OCI-LY7 (cell line): ENCODE measurements around the gene NOVA1. TPM values are rescaled to one million over a fixed set of nuclear protein-coding genes. Genes with fewer than 3 reads are reported as not detected.

Experiments
- BruUV-seq: library from RNA; stranded (reverse); fragments of 400-500 nt; replicated peaks from 2 replicates; lab custom pipeline; 2021; lab: Mats Ljungman, UMichigan
- CTCF ChIA-PET: fragments of 300-600 bp; sonication (Branson Sonifier 250); formaldehyde crosslinking; loops from one replicate; lab custom pipeline; 2022; ENCODE audit warnings: antibody characterized with exemption; ENCODE audit not compliant: unreplicated experiment; lab: Charles Lee
- POLR2A ChIA-PET: fragments of 300-600 bp; sonication (Branson Sonifier 250); formaldehyde crosslinking; loops from one replicate; lab custom pipeline; 2022; ENCODE audit warnings: antibody characterized with exemption; lab: Charles Lee
- DNase-seq: peaks from one replicate; pipeline ENCODE4 v3.0.0-alpha.2; 2015; ENCODE audit warnings: low spot score
- H2AFZ ChIP-seq: fragments of 200-600 bp; sonication (generic), shearing (Covaris generic); 2 replicates; pipeline ENCODE4 v1.6.1; 2014; ENCODE audit warnings: mild to moderate bottlenecking, antibody characterized with exemption, low read length, moderate library complexity
- H3K27ac ChIP-seq: fragments of 200-600 bp; sonication (generic); 2 replicates; pipeline ENCODE4 v1.5.1; 2014; ENCODE audit warnings: mixed run types, low read depth, mild to moderate bottlenecking, moderate library complexity, low read length, inconsistent platforms; ENCODE audit not compliant: poor library complexity, severe bottlenecking
- H3K36me3 ChIP-seq: fragments of 200-600 bp; sonication (generic); 2 replicates; pipeline ENCODE4 v1.6.1; 2014; ENCODE audit warnings: mild to moderate bottlenecking, antibody characterized with exemption, low read length, moderate library complexity, mixed read lengths; ENCODE audit not compliant: insufficient read depth
- H3K4me1 ChIP-seq: fragments of 200-600 bp; sonication (generic); 2 replicates; pipeline ENCODE4 v1.5.1; 2014; ENCODE audit warnings: mild to moderate bottlenecking, low read length; ENCODE audit not compliant: insufficient read depth, poor library complexity, severe bottlenecking
- H3K4me2 ChIP-seq: fragments of 200-600 bp; sonication (generic); 2 replicates; pipeline ENCODE4 v1.6.1; 2014; ENCODE audit warnings: mild to moderate bottlenecking, low read length
- H3K4me3 ChIP-seq: fragments of 200-600 bp; sonication (generic); 2 replicates; pipeline ENCODE4 v1.5.1; 2014; ENCODE audit warnings: mild to moderate bottlenecking, low read depth, low read length; ENCODE audit not compliant: poor library complexity, severe bottlenecking
- H3K79me2 ChIP-seq: fragments of 200-600 bp; sonication (generic); 2 replicates; pipeline ENCODE4 v1.6.1; 2016; ENCODE audit warnings: low read depth, mild to moderate bottlenecking, low read length, moderate library complexity, mixed read lengths; ENCODE audit not compliant: insufficient read depth
- H3K9me2 ChIP-seq: fragments of 200-600 bp; sonication (generic); 2 replicates; pipeline ENCODE4 v1.6.1; 2016; ENCODE audit warnings: mild to moderate bottlenecking, low read length, mixed read lengths; ENCODE audit not compliant: insufficient read depth
- H3K9me3 ChIP-seq: fragments of 200-600 bp; sonication (generic); 2 replicates; pipeline ENCODE4 v1.6.1; 2014; ENCODE audit warnings: mild to moderate bottlenecking, mixed run types, low read length, mixed read lengths
- H4K20me1 ChIP-seq: fragments of 200-600 bp; sonication (generic); 2 replicates; pipeline ENCODE4 v1.6.1; 2014; ENCODE audit warnings: mild to moderate bottlenecking, antibody characterized with exemption, low read length, moderate library complexity, mixed read lengths; ENCODE audit not compliant: insufficient read depth
- EZH2phosphoT487 ChIP-seq: fragments of 200-600 bp; sonication (generic); IDR thresholded peaks from 2 replicates; pipeline ENCODE4 v1.6.1; 2018; ENCODE audit warnings: low read depth, borderline replicate concordance, mild to moderate bottlenecking, mixed run types, antibody characterized with exemption, low read length, moderate library complexity, mixed read lengths
- intact Hi-C: fragments of 100-400 bp; cut with micrococcal nuclease; formaldehyde crosslinking; loops from one replicate; pipeline ENCODE4 v1.10.0; 2022; ENCODE audit not compliant: unreplicated experiment
- total RNA-seq, 2 experiments: library from RNA; depleted of rRNA in 1 of 2; stranded (reverse); fragments of >200 nt in 1 of 2; shearing (Covaris generic) in 1 of 2; gene quantifications; 2 replicates each; pipeline ENCODE4 v1.2.3, GENCODE V29; 2014 to 2022
- TF ChIP-seq, protein P1 (sequence below): fragments of 200-600 bp; sonication (generic); conservative IDR thresholded peaks from 2 replicates; pipeline ENCODE4 v1.5.1; 2014; ENCODE audit warnings: mild to moderate bottlenecking, antibody characterized with exemption, low read length, moderate library complexity, mixed read lengths

Gene NOVA1
- total RNA-seq, 2 experiments from 2014 or later, result not detected

DNA sequence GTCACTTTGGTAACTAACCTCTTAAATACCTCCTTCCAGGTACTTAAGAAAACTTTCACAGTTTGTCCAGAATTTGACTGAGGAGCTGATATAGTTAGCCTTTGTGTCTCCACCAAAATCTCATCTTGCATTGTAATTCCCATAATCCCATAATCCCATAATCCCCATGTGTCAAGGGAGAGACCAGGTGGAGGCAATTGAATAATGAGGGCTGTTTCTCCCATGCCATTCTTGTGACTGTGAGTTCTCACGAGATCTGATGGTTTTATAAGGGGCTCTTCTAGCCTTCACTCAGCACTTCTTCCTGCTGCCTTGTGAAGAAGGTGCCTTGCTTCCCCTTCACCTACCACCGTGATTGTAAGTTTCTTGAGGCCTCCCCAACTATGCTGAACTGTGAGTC lies 7.8 kb upstream of the NOVA1 start:
- ChIA-PET POLR2A (interaction anchor here (1.0 kb wide), 1 partner anchor 11 kb away, joined by 4 read pairs; no protein-coding TSS in a partner anchor), CTCF (no interaction called here)
- no peaks in the 10 kb centered on the region for H3K4me1 ChIP-seq
- no peak overlapping the region for H2AFZ ChIP-seq
- no peak overlapping the region for H3K4me3 ChIP-seq
- H3K9me2 ChIP-seq, result no peaks in the 10 kb centered on the region
- BruUV-seq, result no TSS peak
- intact Hi-C loops, result no loop called here
- H4K20me1 ChIP-seq, result no peaks in the 10 kb centered on the region
- TF ChIP-seq EZH2phosphoT487, result no peak
- TF ChIP-seq, protein P1, sequence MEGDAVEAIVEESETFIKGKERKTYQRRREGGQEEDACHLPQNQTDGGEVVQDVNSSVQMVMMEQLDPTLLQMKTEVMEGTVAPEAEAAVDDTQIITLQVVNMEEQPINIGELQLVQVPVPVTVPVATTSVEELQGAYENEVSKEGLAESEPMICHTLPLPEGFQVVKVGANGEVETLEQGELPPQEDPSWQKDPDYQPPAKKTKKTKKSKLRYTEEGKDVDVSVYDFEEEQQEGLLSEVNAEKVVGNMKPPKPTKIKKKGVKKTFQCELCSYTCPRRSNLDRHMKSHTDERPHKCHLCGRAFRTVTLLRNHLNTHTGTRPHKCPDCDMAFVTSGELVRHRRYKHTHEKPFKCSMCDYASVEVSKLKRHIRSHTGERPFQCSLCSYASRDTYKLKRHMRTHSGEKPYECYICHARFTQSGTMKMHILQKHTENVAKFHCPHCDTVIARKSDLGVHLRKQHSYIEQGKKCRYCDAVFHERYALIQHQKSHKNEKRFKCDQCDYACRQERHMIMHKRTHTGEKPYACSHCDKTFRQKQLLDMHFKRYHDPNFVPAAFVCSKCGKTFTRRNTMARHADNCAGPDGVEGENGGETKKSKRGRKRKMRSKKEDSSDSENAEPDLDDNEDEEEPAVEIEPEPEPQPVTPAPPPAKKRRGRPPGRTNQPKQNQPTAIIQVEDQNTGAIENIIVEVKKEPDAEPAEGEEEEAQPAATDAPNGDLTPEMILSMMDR, result no peak
- H3K79me2 ChIP-seq, result no peaks in the 10 kb centered on the region
- H3K36me3 ChIP-seq, result no peaks in the 10 kb centered on the region
- no peak overlapping the region for H3K4me2 ChIP-seq
- DNase-seq, result no peak
- H3K9me3 ChIP-seq, result peaks cover 4% of the 10 kb centered on the region; the same call in 1 of the 2 replicates
- H3K27ac ChIP-seq, result no peak overlapping the region

DNA sequence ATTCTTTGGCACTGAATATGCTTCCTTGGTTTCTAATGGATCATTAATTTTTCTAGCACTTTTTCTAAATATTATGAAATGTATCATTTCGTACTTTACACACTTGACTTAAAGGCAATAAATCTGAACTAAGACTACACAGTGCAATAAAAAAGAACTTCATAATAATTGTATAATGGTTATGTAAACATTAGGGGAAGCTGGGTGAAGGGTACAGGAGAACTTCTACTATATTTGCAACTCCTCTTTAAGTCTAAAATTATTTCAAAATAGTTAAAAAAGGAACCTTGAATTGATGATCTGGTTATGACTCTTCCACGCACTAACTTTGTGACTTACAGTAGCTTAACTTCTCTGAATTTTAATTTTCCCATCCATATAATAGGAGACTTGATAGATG lies 5.1 kb upstream of the NOVA1 start:
- H3K79me2 ChIP-seq, result no peaks in the 10 kb centered on the region
- ChIA-PET CTCF (no interaction called here), POLR2A (no interaction called here)
- no peaks in the 10 kb centered on the region for H3K36me3 ChIP-seq
- intact Hi-C loops, result no loop called here
- H4K20me1 ChIP-seq, result no peaks in the 10 kb centered on the region
- H2AFZ ChIP-seq, result no peak overlapping the region
- no peaks in the 10 kb centered on the region for H3K9me2 ChIP-seq
- BruUV-seq, result no TSS peak
- peaks cover 4% of the 10 kb centered on the region; the same call in 1 of the 2 replicates for H3K9me3 ChIP-seq
- no peak overlapping the region for H3K27ac ChIP-seq
- H3K4me3 ChIP-seq, result no peak overlapping the region
- no peak overlapping the region for H3K4me2 ChIP-seq
- no peaks in the 10 kb centered on the region for H3K4me1 ChIP-seq
- DNase-seq, result no peak
- TF ChIP-seq, protein P1, result no peak
- TF ChIP-seq EZH2phosphoT487, result no peak

DNA sequence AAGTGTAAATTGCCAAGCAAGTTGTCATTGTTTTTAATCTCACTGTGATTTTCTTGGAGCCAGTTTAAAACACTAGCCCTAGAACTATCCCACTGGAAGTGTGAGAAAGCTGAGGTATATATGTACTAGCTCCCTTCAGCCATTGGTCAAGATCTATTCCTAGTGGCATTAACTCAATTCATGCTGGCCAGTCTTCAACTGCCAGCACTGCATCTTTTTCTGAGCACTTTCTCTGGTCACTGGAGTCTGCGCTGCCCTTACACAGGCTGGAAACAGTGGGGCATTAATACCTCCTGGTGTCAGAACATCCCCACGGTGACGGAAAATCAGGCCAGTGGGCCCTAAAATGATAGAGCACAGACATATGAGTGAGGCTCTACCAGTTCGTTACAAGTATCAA lies 4.0 kb upstream of the NOVA1 start:
- CTCF ChIA-PET, result no interaction called here
- Histone ChIP-seq H3K36me3 (no peaks in the 10 kb centered on the region), H3K79me2 (no peaks in the 10 kb centered on the region), H3K4me1 (no peaks in the 10 kb centered on the region), H3K27ac (no peak overlapping the region), H4K20me1 (no peaks in the 10 kb centered on the region), H3K9me2 (no peaks in the 10 kb centered on the region), H2AFZ (no peak overlapping the region), H3K4me3 (no peak overlapping the region), H3K9me3 (peaks cover 4% of the 10 kb centered on the region; the same call in 1 of the 2 replicates), H3K4me2 (no peak overlapping the region)
- BruUV-seq, result no TSS peak
- POLR2A ChIA-PET, result no interaction called here
- intact Hi-C loops, result no loop called here
- TF ChIP-seq EZH2phosphoT487, result no peak
- TF ChIP-seq, protein P1, result no peak
- no peak for DNase-seq
